A549 (cell line): Measurements from ENCODE around the gene PIP5K1B. TPM values are rescaled to one million over a fixed set of nuclear protein-coding genes. Genes with fewer than 3 reads are reported as not detected.

ENCODE experiments used
- ATAC-seq, 2 experiments: fragments of 200-7000 bp in 1 of 2; fragments of >200 bp in 1 of 2; cut with Nextera tagmentation in 1 of 2; cut with Tn5 transposase in 1 of 2; 3 replicates each; pipeline versions ENCODE4 v1.8.0 to v1.9.1; 2018 to 2020; ENCODE audit warnings: mild to moderate bottlenecking in 1 of 2, moderate library complexity in 1 of 2
- CTCF ChIA-PET: fragments of 300-600 bp; sonication (Branson Sonifier 250); formaldehyde crosslinking; extraction: SDS; loops from one replicate; lab custom pipeline; 2021; ENCODE audit warnings: antibody characterized with exemption, inconsistent platforms; lab: Yijun Ruan, JAX
- POLR2A ChIA-PET: fragments of 350-600 bp; formaldehyde crosslinking; extraction: SDS; loops from one replicate; lab custom pipeline; 2021; ENCODE audit warnings: antibody characterized with exemption, inconsistent platforms; lab: Yijun Ruan, JAX
- DNase-seq, 2 experiments: peaks; one replicate each; pipeline versions ENCODE4 v3.0.0 to v3.0.0-alpha.2; 2011 to 2016; ENCODE audit warnings: low read depth in 1 of 2, low spot score in 1 of 2
- FAIRE-seq: peaks from 2 replicates; lab custom pipeline; 2011; peaks lifted over from hg19 to GRCh38; lab: Jason Lieb, UNC
- H3K27ac ChIP-seq, 2 experiments: fragments of >200 bp; sonication (Bioruptor Twin); formaldehyde crosslinking; 3 replicates each; pipeline ENCODE4 v1.5.1; 2016 to 2017
- H3K4me1 ChIP-seq: fragments of >200 bp; sonication (Bioruptor Twin); formaldehyde crosslinking; 3 replicates; pipeline ENCODE4 v1.6.1; 2016
- H3K4me2 ChIP-seq: fragments of >200 bp; sonication (Bioruptor Twin); formaldehyde crosslinking; 3 replicates; pipeline ENCODE4 v1.6.1; 2016
- H3K4me3 ChIP-seq: fragments of >200 bp; sonication (Bioruptor Twin); formaldehyde crosslinking; 3 replicates; pipeline ENCODE4 v1.5.1; 2016
- H3K9me3 ChIP-seq: fragments of >200 bp; sonication (Bioruptor Twin); formaldehyde crosslinking; 3 replicates; pipeline ENCODE4 v1.6.1; 2016
- ATOH8 ChIP-seq: fragments of 250-450 bp; sonication (Bioruptor Pico); IDR thresholded peaks from 2 replicates; pipeline ENCODE4 v1.5.0; 2020; ENCODE audit warnings: low read depth, mild to moderate bottlenecking, moderate library complexity
- BHLHE40 ChIP-seq: IDR thresholded peaks from 2 replicates; pipeline ENCODE4 v1.6.1; 2012; ENCODE audit warnings: low read depth, low read length, inconsistent platforms
- CBX2 ChIP-seq: fragments of 200-600 bp; sonication (generic); IDR thresholded peaks from 2 replicates; pipeline ENCODE4 v1.6.1; 2016; ENCODE audit warnings: low read depth, mild to moderate bottlenecking, borderline replicate concordance
- CBX8 ChIP-seq: fragments of 200-600 bp; sonication (generic); IDR thresholded peaks from 2 replicates; pipeline ENCODE4 v1.6.1; 2016
- CHD2 ChIP-seq: fragments of 150-350 bp; IDR thresholded peaks from 2 replicates; pipeline ENCODE4 v1.6.1; 2014; ENCODE audit warnings: low read length; ENCODE audit not compliant: partially characterized antibody
- CHD4 ChIP-seq: fragments of 200-600 bp; sonication (generic); IDR thresholded peaks from 2 replicates; pipeline ENCODE4 v1.6.1; 2016; ENCODE audit warnings: antibody characterized with exemption, mild to moderate bottlenecking, borderline replicate concordance
- EHF ChIP-seq: fragments of 250-450 bp; sonication (Bioruptor Pico); IDR thresholded peaks from 2 replicates; pipeline ENCODE4 v1.5.0; 2020; ENCODE audit warnings: mild to moderate bottlenecking
- FOSL2 ChIP-seq, 2 experiments: fragments of 450-650 bp in 1 of 2; fragments of >200 bp in 1 of 2; sonication (Bioruptor Twin) in 1 of 2; formaldehyde crosslinking; IDR thresholded peaks; 2 replicates each; pipeline versions ENCODE4 v1.5.0 to v1.6.1; 2016 to 2020; ENCODE audit warnings: mild to moderate bottlenecking in 1 of 2, moderate library complexity in 1 of 2
- FOXS1 ChIP-seq: fragments of 250-450 bp; sonication (Bioruptor Pico); IDR thresholded peaks from 2 replicates; pipeline ENCODE4 v1.5.0; 2020; ENCODE audit warnings: mild to moderate bottlenecking, moderate library complexity
- GATA3 ChIP-seq: IDR thresholded peaks from 2 replicates; pipeline ENCODE4 v1.6.1; 2012; ENCODE audit warnings: borderline replicate concordance
- HOXB5 ChIP-seq: fragments of 250-450 bp; sonication (Bioruptor Pico); IDR thresholded peaks from 2 replicates; pipeline ENCODE4 v1.5.0; 2020; ENCODE audit warnings: mild to moderate bottlenecking, moderate library complexity
- JUN ChIP-seq, 2 experiments: fragments of >200 bp; sonication (Bioruptor Twin); formaldehyde crosslinking; IDR thresholded peaks; 2 replicates in 1 of 2; 3 replicates in 1 of 2; pipeline ENCODE4 v1.6.1; 2016 to 2017
- JUNB ChIP-seq: fragments of >200 bp; sonication (Bioruptor Twin); formaldehyde crosslinking; IDR thresholded peaks from 2 replicates; pipeline ENCODE4 v1.6.1; 2016
- KDM1A ChIP-seq: fragments of 200-600 bp; sonication (generic); IDR thresholded peaks from 2 replicates; pipeline ENCODE4 v1.6.1; 2016; ENCODE audit warnings: low read depth, mild to moderate bottlenecking
- KDM5A ChIP-seq: fragments of 200-600 bp; sonication (generic); IDR thresholded peaks from 2 replicates; pipeline ENCODE4 v1.6.1; 2016; ENCODE audit warnings: antibody characterized with exemption, mild to moderate bottlenecking
- NR3C1 ChIP-seq: fragments of >200 bp; sonication (Bioruptor Twin); formaldehyde crosslinking; IDR thresholded peaks from 3 replicates; pipeline ENCODE4 v1.6.1; 2017
- POLR2AphosphoS2 ChIP-seq: conservative IDR thresholded peaks from 2 replicates; pipeline ENCODE4 v1.6.1; 2012; ENCODE audit warnings: low read length, improper control_type of control experiment, inconsistent platforms
- RAD21 ChIP-seq, 2 experiments: fragments of >200 bp in 1 of 2; sonication (Bioruptor Twin) in 1 of 2; formaldehyde crosslinking in 1 of 2; IDR thresholded peaks in 1 of 2; conservative IDR thresholded peaks in 1 of 2; 2 replicates in 1 of 2; 3 replicates in 1 of 2; pipeline ENCODE4 v1.6.1; 2012 to 2018; ENCODE audit warnings: inconsistent platforms in 1 of 2
- RCOR1 ChIP-seq: fragments of 150-350 bp; IDR thresholded peaks from 2 replicates; pipeline ENCODE4 v1.6.1; 2014; ENCODE audit warnings: antibody characterized with exemption, low read length, low read depth
- RNF2 ChIP-seq: fragments of 200-600 bp; sonication (generic); IDR thresholded peaks from 2 replicates; pipeline ENCODE4 v1.6.1; 2016; ENCODE audit warnings: low read depth, mild to moderate bottlenecking, antibody characterized with exemption, moderate library complexity, borderline replicate concordance
- SMC3 ChIP-seq: fragments of >200 bp; sonication (Bioruptor Twin); formaldehyde crosslinking; IDR thresholded peaks from 3 replicates; pipeline ENCODE4 v1.6.1; 2018; ENCODE audit warnings: inconsistent platforms
- TFCP2L1 ChIP-seq: fragments of 250-450 bp; sonication (Bioruptor Pico); IDR thresholded peaks from 2 replicates; pipeline ENCODE4 v1.5.0; 2021; ENCODE audit warnings: mild to moderate bottlenecking
- ZC3H11A ChIP-seq: fragments of 450-650 bp; IDR thresholded peaks from 2 replicates; pipeline ENCODE4 v1.6.1; 2014; ENCODE audit warnings: antibody characterized with exemption, mild to moderate bottlenecking
- WGBS: methylation state at CpG from one replicate; pipeline ENCODE4 v1.1.6; 2017; ENCODE audit errors: missing lambda C conversion rate; 5-methylcytosine and 5-hydroxymethylcytosine counted together
- polyA plus RNA-seq, 4 experiments: library from polyadenylated mRNA; depleted of rRNA in 3 of 4; stranded (reverse); fragments of >200 nt; fragmentation: RNase III in 1 of 4; extraction: RNeasy Plus Mini Kit Qiagen cat#74134 plus additional on column Dnase treatment in 1 of 4; gene quantifications; 2 replicates in 3 of 4; 3 replicates in 1 of 4; pipeline ENCODE4 v1.2.3, GENCODE V29; 2011 to 2017

The PIP5K1B gene
- polyA plus RNA-seq, 2 of the 4 experiments (the other 2 are of a cell fraction): not detected

GRCh38 chr9:68705531-68706362, 707 bp downstream of the PIP5K1B start:
- peaks cover 8% of the 10 kb centered on the region; the same call in 2 of the 3 replicates for H3K4me1 ChIP-seq
- peak in 1 of 2 experiments; percentile 30; a peak in 1 of 6 replicates for ATAC-seq
- peak overlapping the region; percentile 62 for H3K4me3 ChIP-seq
- WGBS: 3% methylated on average over 13 of the region's 62 CpGs
- POLR2A ChIA-PET: no interaction called here
- peak overlapping the region; percentile 93 for H3K4me2 ChIP-seq
- no peaks in the 10 kb centered on the region for H3K9me3 ChIP-seq
- TF ChIP-seq EHF (CRISPR knock-in tag) (no peak), SMC3 (no peak), CHD2 (no peak), CBX8 (no peak), POLR2AphosphoS2 (no peak), ATOH8 (CRISPR knock-in tag) (no peak), GATA3 (no peak), RAD21 (conservative IDR thresholded peaks at IDR 0.05 in 1 of 2, IDR thresholded peaks at IDR 0.05 in 1 of 2) (no peak), ZC3H11A (no peak), CHD4 (no peak), HOXB5 (CRISPR knock-in tag) (no peak), RCOR1 (no peak)
- TF ChIP-seq, all 56 proteins: peak for 0
- FAIRE-seq (no peak), DNase-seq (peak in 1 of 2 experiments; percentile 4)
- CTCF ChIA-PET: no interaction called here
- H3K27ac ChIP-seq: peak overlapping the region in 1 of 2 experiments; percentile 61; a peak in 2 of 6 replicates

GRCh38 chr9:68706363-68707201, 1.5 kb downstream of the PIP5K1B start:
- CTCF ChIA-PET: no interaction called here
- TF ChIP-seq KDM1A (no peak), JUN (IDR thresholded peaks at IDR 0.05) (no peak), CBX2 (no peak), KDM5A (no peak), TFCP2L1 (CRISPR knock-in tag) (no peak), GATA3 (no peak), BHLHE40 (no peak), NR3C1 (no peak), CHD4 (no peak), JUNB (no peak), HOXB5 (CRISPR knock-in tag) (no peak), FOSL2 (IDR thresholded peaks at IDR 0.05) (no peak), FOSL2 (CRISPR knock-in tag; IDR thresholded peaks at IDR 0.05) (no peak), RNF2 (no peak), SMC3 (no peak), FOXS1 (CRISPR knock-in tag) (no peak)
- peak overlapping the region; percentile 93 for H3K4me2 ChIP-seq
- H3K27ac ChIP-seq: no peak overlapping the region
- H3K4me3 ChIP-seq: no peak overlapping the region
- POLR2A ChIA-PET: interaction anchor here (1.3 kb wide), 1 partner anchor 73 kb away, joined by 3 read pairs; a partner anchor contains a TSS
- WGBS: 26% methylated on average over 19 of the region's 19 CpGs
- H3K4me1 ChIP-seq: peaks cover 8% of the 10 kb centered on the region; the same call in 2 of the 3 replicates
- H3K9me3 ChIP-seq: no peaks in the 10 kb centered on the region
- DNase-seq (no peak), FAIRE-seq (no peak), ATAC-seq (no peak)
